ENCODE results near the gene RFTN1. TPM values are rescaled to one million over a fixed set of nuclear protein-coding genes. Genes with fewer than 3 reads are reported as not detected.

The RFTN1 gene
- total and polyA plus RNA-seq, 10 of the 15 experiments (the other 5 are each of a cell fraction or from before 2014, with no cell fraction given) = 20.6 to 213 (median 147) TPM

DNA sequence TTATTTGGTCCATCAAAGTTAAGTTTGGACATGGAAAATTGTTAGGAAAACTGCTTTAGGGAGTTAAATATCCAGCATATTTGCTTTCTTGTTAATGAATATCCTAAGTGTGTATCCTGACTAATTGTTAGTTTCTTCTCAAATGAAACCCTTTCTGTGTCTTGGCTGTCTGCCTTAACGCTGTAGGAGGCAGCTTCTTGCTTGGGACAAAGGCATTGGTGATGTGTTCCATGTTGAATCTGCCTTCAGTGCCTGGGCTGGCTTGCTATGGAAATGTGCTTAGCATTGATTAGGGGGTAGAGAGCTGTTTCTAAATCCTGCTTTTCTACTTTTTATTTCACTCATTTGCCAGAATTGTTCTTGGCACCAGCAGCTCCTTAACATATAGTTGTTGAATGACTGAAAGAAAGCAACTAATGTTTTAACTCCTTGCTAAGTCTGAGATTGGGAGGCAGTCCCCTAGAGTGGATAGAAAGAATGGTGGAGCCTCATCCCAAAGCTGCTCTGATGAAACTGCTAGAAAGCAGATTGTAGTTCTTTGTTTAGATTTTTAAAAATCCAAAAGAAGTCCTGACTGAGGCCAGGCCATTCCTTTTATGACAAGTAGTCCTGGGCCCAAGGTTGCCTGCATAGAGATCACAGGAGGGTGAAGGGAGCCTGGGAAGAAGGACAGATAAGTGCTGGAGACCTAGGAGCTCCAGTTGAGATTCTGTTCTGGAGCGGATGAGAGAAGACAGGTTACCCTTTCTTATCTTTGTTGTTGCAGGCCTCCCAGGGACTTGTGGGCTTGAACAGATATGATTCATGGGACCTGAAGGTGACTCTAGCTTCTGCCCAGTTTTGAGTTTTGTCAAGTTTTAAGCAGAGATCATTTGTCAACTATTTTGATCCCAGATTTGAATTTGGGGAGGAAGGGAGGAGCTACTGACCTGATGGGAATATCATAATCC lies 209.2 kb downstream of the RFTN1 start:
- H2AFZ ChIP-seq (ENCODE audit: control insufficient read depth, low read depth, low read length) = no peak overlapping the region
- peaks cover 0 to 4% of the 10 kb centered on the region in 2 experiments; a peak in 3 of 4 replicates for H3K36me3 ChIP-seq (ENCODE audit: control insufficient read depth in 2 of 2, insufficient read depth in 2 of 2, low read length in 1 of 2)
- 97% methylated on average over 2 of the region's 2 CpGs for WGBS (ENCODE audit: insufficient coverage, insufficient replicate concordance, low lambda C conversion rate, missing lambda C conversion rate)
- H3K4me3 ChIP-seq = no peak overlapping the region
- H3K79me2 ChIP-seq (ENCODE audit: control insufficient read depth, insufficient read depth, low read length) = no peaks in the 10 kb centered on the region
- intact Hi-C loops (cut with micrococcal nuclease; ENCODE audit: unreplicated experiment) (no loop called here), in situ Hi-C loops (cut with MboI) (no loop called here)
- ChIA-PET RAD21 (ENCODE audit: unreplicated experiment) (interaction anchor here (0.6 to 1.4 kb wide), 4 partner anchors 12 to 32 kb away, joined by 3 to 5 read pairs (median 4); no protein-coding TSS in a partner anchor), CTCF (interaction anchor here (1.0 to 6.3 kb wide), 5 partner anchors 9 to 246 kb away, joined by 4 to 45 read pairs (median 6); no protein-coding TSS in a partner anchor), SMC1A (ENCODE audit: uncharacterized antibody, unreplicated experiment) (interaction anchor here (0.5 to 2.3 kb wide), 7 partner anchors 9 to 246 kb away, joined by 3 to 12 read pairs (median 4); no protein-coding TSS in a partner anchor), POLR2A (interaction anchor here (0.6 to 1.5 kb wide), 4 partner anchors 10 to 218 kb away, joined by 3 to 5 read pairs (median 3); no protein-coding TSS in a partner anchor)
- H3K27me3 ChIP-seq (replicated peaks in 1 of 2; ENCODE audit: control insufficient read depth in 2 of 2, insufficient read depth in 2 of 2, low read length in 1 of 2) = no peaks in the 10 kb centered on the region
- no peak for DNase-seq (ENCODE audit: low read depth, low spot score)
- BruUV-seq (replicated peaks) = no TSS peak
- H3K4me1 ChIP-seq (ENCODE audit: control insufficient read depth, insufficient read depth, low read length) = peaks cover 20% of the 10 kb centered on the region
- no peak overlapping the region for H3K9ac ChIP-seq (ENCODE audit: control insufficient read depth, insufficient read depth, low read length)
- TF ChIP-seq TCF12 (IDR thresholded peaks at IDR 0.05; ENCODE audit: low read depth, low read length) (no peak), RAD21 (IDR thresholded peaks at IDR 0.05; ENCODE audit: insufficient read depth, low read depth, low read length) (no peak), POLR2A (IDR thresholded peaks at IDR 0.05; ENCODE audit: low read depth, low read length) (0 out of 2 replicates have a peak, but pooled peaks have one; percentile 34), GATAD2B (conservative IDR thresholded peaks at IDR 0.05; ENCODE audit: low read depth) (no peak), CBFB (IDR thresholded peaks at IDR 0.05; ENCODE audit: low read depth) (0 out of 2 replicates have a peak, but pooled peaks have one; percentile 16)
- TF ChIP-seq, protein P1, sequence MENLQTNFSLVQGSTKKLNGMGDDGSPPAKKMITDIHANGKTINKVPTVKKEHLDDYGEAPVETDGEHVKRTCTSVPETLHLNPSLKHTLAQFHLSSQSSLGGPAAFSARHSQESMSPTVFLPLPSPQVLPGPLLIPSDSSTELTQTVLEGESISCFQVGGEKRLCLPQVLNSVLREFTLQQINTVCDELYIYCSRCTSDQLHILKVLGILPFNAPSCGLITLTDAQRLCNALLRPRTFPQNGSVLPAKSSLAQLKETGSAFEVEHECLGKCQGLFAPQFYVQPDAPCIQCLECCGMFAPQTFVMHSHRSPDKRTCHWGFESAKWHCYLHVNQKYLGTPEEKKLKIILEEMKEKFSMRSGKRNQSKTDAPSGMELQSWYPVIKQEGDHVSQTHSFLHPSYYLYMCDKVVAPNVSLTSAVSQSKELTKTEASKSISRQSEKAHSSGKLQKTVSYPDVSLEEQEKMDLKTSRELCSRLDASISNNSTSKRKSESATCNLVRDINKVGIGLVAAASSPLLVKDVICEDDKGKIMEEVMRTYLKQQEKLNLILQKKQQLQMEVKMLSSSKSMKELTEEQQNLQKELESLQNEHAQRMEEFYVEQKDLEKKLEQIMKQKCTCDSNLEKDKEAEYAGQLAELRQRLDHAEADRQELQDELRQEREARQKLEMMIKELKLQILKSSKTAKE (IDR thresholded peaks at IDR 0.05; ENCODE audit: low read depth, poor library complexity, severe bottlenecking) = no peak
- no peak overlapping the region for H3K27ac ChIP-seq (ENCODE audit: control insufficient read depth, insufficient read depth)
- H4K20me1 ChIP-seq (ENCODE audit: control insufficient read depth, insufficient read depth) = no peaks in the 10 kb centered on the region
- no peak for FAIRE-seq
- no peaks in the 10 kb centered on the region for H3K9me3 ChIP-seq (replicated peaks; ENCODE audit: control insufficient read depth, insufficient read depth, low read length)
- no peak for ATAC-seq
- no peak overlapping the region for H3K4me2 ChIP-seq (ENCODE audit: control insufficient read depth, insufficient read depth)
